AG04450 (cell line): ENCODE data around the gene ZP4. TPM values are rescaled to one million over a fixed set of nuclear protein-coding genes. Genes with fewer than 3 reads are reported as not detected.
A peak's percentile ranks its signal among the peaks of the same experiment; 100 is the strongest.

Experiments
- CTCF ChIA-PET: fragments of 300-600, 350-600 bp; formaldehyde crosslinking; extraction: SDS; loops from one replicate; lab custom pipeline; 2022; ENCODE audit warnings: antibody characterized with exemption, inconsistent platforms; lab: Charles Lee
- POLR2A ChIA-PET: fragments of 350-600 bp; formaldehyde crosslinking; extraction: SDS; loops from one replicate; lab custom pipeline; 2021; ENCODE audit warnings: antibody characterized with exemption, inconsistent platforms; lab: Yijun Ruan, JAX
- DNase-seq: peaks from one replicate; pipeline ENCODE4 v3.0.0-alpha.2; 2011; ENCODE audit warnings: low read depth, low spot score
- H3K27ac ChIP-seq: one replicate; pipeline ENCODE4 v1.5.1; 2012; ENCODE audit warnings: low read depth, low read length, control low read depth
- H3K27me3 ChIP-seq: one replicate; pipeline ENCODE4 v1.6.0; 2012; ENCODE audit warnings: low read length; ENCODE audit not compliant: control insufficient read depth, insufficient read depth
- H3K4me3 ChIP-seq: 2 replicates; pipeline ENCODE4 v1.5.1; 2011; ENCODE audit warnings: mild to moderate bottlenecking, low read depth, low read length, control low read depth
- H3K9me3 ChIP-seq: 2 replicates; pipeline ENCODE4 v1.5.1; 2012; ENCODE audit warnings: low read length; ENCODE audit not compliant: control insufficient read depth, insufficient read depth
- CTCF ChIP-seq: IDR thresholded peaks from 2 replicates; pipeline ENCODE4 v1.5.1; 2011; ENCODE audit warnings: low read depth, low read length, control low read depth, inconsistent platforms
- polyA plus RNA-seq: library from polyadenylated mRNA; depleted of rRNA; stranded (reverse); fragments of >200 nt; gene quantifications from 2 replicates; pipeline ENCODE4 v1.2.3, GENCODE V29; 2011

The ZP4 gene
- polyA plus RNA-seq, 1 experiment: not detected

- DNase-seq: no peak
- peaks cover 7% of the 10 kb centered on the region for H3K9me3 ChIP-seq
- H3K4me3 ChIP-seq: no peak overlapping the region
- ChIA-PET CTCF (no interaction called here), POLR2A (no interaction called here)
- H3K27me3 ChIP-seq: no peaks in the 10 kb centered on the region
- TF ChIP-seq CTCF: no peak
- no peak overlapping the region for H3K27ac ChIP-seq
Measured at GRCh38 chr1:237903961-237904360, 13.2 kb upstream of the ZP4 start.

GRCh38 chr1:237902960-237903743, 12.4 kb upstream of the ZP4 start:
- H3K27me3 ChIP-seq: no peaks in the 10 kb centered on the region
- CTCF ChIA-PET: no interaction called here
- POLR2A ChIA-PET: no interaction called here
- H3K9me3 ChIP-seq: peaks cover 7% of the 10 kb centered on the region
- TF ChIP-seq CTCF: no peak
- no peak for DNase-seq
- H3K4me3 ChIP-seq: no peak overlapping the region
- no peak overlapping the region for H3K27ac ChIP-seq

- DNase-seq: no peak
- ChIA-PET POLR2A (no interaction called here), CTCF (interaction anchor here (0.7 kb wide), 1 partner anchor 127 kb away, joined by 3 read pairs; no protein-coding TSS in a partner anchor)
- TF ChIP-seq CTCF: peak; percentile 12; the same call in 1 of the 2 replicates
- Histone ChIP-seq H3K27ac (no peak overlapping the region), H3K4me3 (no peak overlapping the region), H3K9me3 (peaks cover 10% of the 10 kb centered on the region), H3K27me3 (no peaks in the 10 kb centered on the region)
Measured at GRCh38 chr1:237901299-237901934, 10.7 kb upstream of the ZP4 start.

GRCh38 chr1:237895630-237896029, 4.9 kb upstream of the ZP4 start:
- Histone ChIP-seq H3K9me3 (peaks cover 16% of the 10 kb centered on the region; the same call in 1 of the 2 replicates), H3K27me3 (no peaks in the 10 kb centered on the region), H3K4me3 (no peak overlapping the region), H3K27ac (no peak overlapping the region)
- no peak for TF ChIP-seq CTCF
- ChIA-PET CTCF (no interaction called here), POLR2A (no interaction called here)
- no peak for DNase-seq

GRCh38 chr1:237894131-237894530, 3.4 kb upstream of the ZP4 start:
- no peak overlapping the region for H3K27ac ChIP-seq
- H3K9me3 ChIP-seq: peaks cover 25% of the 10 kb centered on the region
- TF ChIP-seq CTCF: no peak
- H3K27me3 ChIP-seq: no peaks in the 10 kb centered on the region
- no peak overlapping the region for H3K4me3 ChIP-seq
- DNase-seq: no peak
- CTCF ChIA-PET: no interaction called here
- POLR2A ChIA-PET: no interaction called here
